HepG2 (cell line): Measurements from ENCODE around the gene SMARCA4. TPM values are rescaled to one million over a fixed set of nuclear protein-coding genes. Genes with fewer than 3 reads are reported as not detected.

Source experiments
- ATAC-seq: fragments of 200-7000 bp; cut with Tn5 transposase; 3 replicates; pipeline ENCODE4 v1.9.1; 2020; ENCODE audit warnings: mild to moderate bottlenecking, moderate library complexity
- BruUV-seq: library from RNA; stranded (reverse); fragments of 400-500 nt; replicated peaks from 2 replicates; lab custom pipeline; 2021; lab: Mats Ljungman, UMichigan
- CTCF ChIA-PET: fragments of 300-600 bp; formaldehyde crosslinking; extraction: SDS; loops from one replicate; lab custom pipeline; 2021; ENCODE audit warnings: low total read pairs, inconsistent platforms, low intra/inter-chr PET ratio; lab: Yijun Ruan, JAX
- POLR2A ChIA-PET: fragments of 350-600 bp; sonication (Branson Sonifier 250); formaldehyde crosslinking; loops from one replicate; lab custom pipeline; 2020; ENCODE audit warnings: antibody characterized with exemption, inconsistent platforms; lab: Yijun Ruan, JAX
- DNase-seq: peaks from one replicate; pipeline ENCODE4 v3.0.0-alpha.2; 2015; ENCODE audit warnings: low spot score
- FAIRE-seq: peaks from 3 replicates; lab custom pipeline; 2011; peaks lifted over from hg19 to GRCh38; lab: Jason Lieb, UNC
- H2AFZ ChIP-seq: one replicate; pipeline ENCODE4 v1.6.1; 2011; ENCODE audit warnings: low read length, inconsistent platforms
- H3K27ac ChIP-seq: fragments of 300-600 bp; 3 replicates; pipeline ENCODE4 v1.8.0; 2011; ENCODE audit warnings: mixed run types, mild to moderate bottlenecking, mixed read lengths, low read length, inconsistent platforms; ENCODE audit not compliant: insufficient read depth; ENCODE audit errors: extremely low read length
- H3K27me3 ChIP-seq, 2 experiments: fragments of 200-600 bp in 1 of 2; 2 replicates in 1 of 2; 3 replicates in 1 of 2; pipeline versions ENCODE4 v1.6.0 to v1.8.0; 2011; ENCODE audit warnings: low read length in 2 of 2, mild to moderate bottlenecking in 2 of 2, moderate library complexity in 2 of 2, inconsistent platforms in 1 of 2; ENCODE audit not compliant: insufficient read depth in 2 of 2, control insufficient read depth in 1 of 2
- H3K36me3 ChIP-seq, 2 experiments: fragments of 200-600 bp in 1 of 2; replicated peaks in 1 of 2; 2 replicates in 1 of 2; 3 replicates in 1 of 2; pipeline versions ENCODE4 v1.5.1 to v1.8.0; 2011; ENCODE audit warnings: low read length in 2 of 2, inconsistent platforms in 1 of 2; ENCODE audit not compliant: insufficient read depth in 2 of 2, control insufficient read depth in 1 of 2
- H3K4me1 ChIP-seq: 2 replicates; pipeline ENCODE4 v1.5.1; 2012; ENCODE audit warnings: low read length, inconsistent platforms; ENCODE audit not compliant: insufficient read depth
- H3K4me2 ChIP-seq: 2 replicates; pipeline ENCODE4 v1.6.0; 2011; ENCODE audit warnings: low read depth, low read length, inconsistent platforms
- H3K4me3 ChIP-seq, 3 experiments: fragments of 200-600 bp in 1 of 3; sonication (generic), shearing (Covaris generic) in 1 of 3; replicated peaks in 1 of 3; 2 replicates each; pipeline ENCODE4 v1.5.1; 2011 to 2016; ENCODE audit warnings: low read length in 3 of 3, inconsistent platforms in 2 of 3, low read depth in 2 of 3, mild to moderate bottlenecking in 2 of 3, control low read depth in 1 of 3, mixed read lengths in 1 of 3; ENCODE audit not compliant: insufficient read depth in 1 of 3
- H3K79me2 ChIP-seq: one replicate; pipeline ENCODE4 v1.6.1; 2011; ENCODE audit warnings: low read length, inconsistent platforms; ENCODE audit not compliant: insufficient read depth
- H3K9ac ChIP-seq: 2 replicates; pipeline ENCODE4 v1.6.0; 2011; ENCODE audit warnings: mild to moderate bottlenecking, low read depth, low read length, inconsistent platforms; ENCODE audit not compliant: insufficient read depth
- H3K9me3 ChIP-seq: 2 replicates; pipeline ENCODE4 v1.5.1; 2012; ENCODE audit warnings: mild to moderate bottlenecking, low read length
- H4K20me1 ChIP-seq: 2 replicates; pipeline ENCODE4 v1.6.0; 2011; ENCODE audit warnings: inconsistent platforms, mild to moderate bottlenecking, low read length, moderate library complexity; ENCODE audit not compliant: insufficient read depth
- CBX2 ChIP-seq, 2 experiments: fragments of 200-600 bp in 1 of 2; sonication (generic); formaldehyde crosslinking in 1 of 2; IDR thresholded peaks; 2 replicates each; pipeline versions ENCODE4 v1.7.0 to v1.8.1; 2018 to 2022; ENCODE audit warnings: low read depth in 2 of 2, low read length in 1 of 2, mild to moderate bottlenecking in 1 of 2, missing genetic modification reagents in 1 of 2
- DR1 ChIP-seq: sonication (generic); formaldehyde crosslinking; IDR thresholded peaks from 2 replicates; pipeline ENCODE4 v1.8.0; 2021; ENCODE audit warnings: mild to moderate bottlenecking, missing genetic modification reagents, inconsistent platforms
- ELK4 ChIP-seq: sonication (generic); formaldehyde crosslinking; IDR thresholded peaks from 2 replicates; pipeline ENCODE4 v1.9.0; 2021; ENCODE audit warnings: missing genetic modification reagents, borderline replicate concordance
- FOSL2 ChIP-seq: sonication (generic); formaldehyde crosslinking; IDR thresholded peaks from 2 replicates; pipeline ENCODE4 v1.4.0; 2020; ENCODE audit warnings: missing genetic modification reagents
- KDM1A ChIP-seq: IDR thresholded peaks from 2 replicates; pipeline ENCODE4 v1.6.1; 2016; ENCODE audit warnings: missing compliant biosample characterization
- MAFK ChIP-seq, 2 experiments: IDR thresholded peaks in 1 of 2; conservative IDR thresholded peaks in 1 of 2; 2 replicates each; pipeline ENCODE4 v1.6.1; 2011; ENCODE audit warnings: improper control_type of control experiment in 2 of 2, low read length in 2 of 2
- NBN ChIP-seq: fragments of 450-650 bp; conservative IDR thresholded peaks from 2 replicates; pipeline ENCODE4 v1.6.1; 2017
- PLRG1 ChIP-seq: fragments of 450-650 bp; conservative IDR thresholded peaks from 2 replicates; pipeline ENCODE4 v1.6.1; 2016
- RBM22 ChIP-seq: fragments of 200-400 bp; formaldehyde crosslinking; optimal IDR thresholded peaks from 2 replicates; pipeline ENCODE3; 2017; ENCODE audit warnings: mild to moderate bottlenecking, low read length, moderate library complexity
- SRSF4 ChIP-seq: fragments of 200-400 bp; formaldehyde crosslinking; IDR thresholded peaks from one replicate; pipeline ENCODE4 v1.6.1; 2018; ENCODE audit warnings: mild to moderate bottlenecking, low read depth, low read length, moderate library complexity; ENCODE audit not compliant: poor library complexity, severe bottlenecking
- ZNF713 ChIP-seq: sonication (generic); formaldehyde crosslinking; IDR thresholded peaks from 2 replicates; pipeline ENCODE4 v1.4.0; 2020; ENCODE audit warnings: mild to moderate bottlenecking, missing genetic modification reagents
- ZNF780A ChIP-seq: sonication (generic); formaldehyde crosslinking; IDR thresholded peaks from 2 replicates; pipeline ENCODE4 v1.8.0; 2022; ENCODE audit warnings: mild to moderate bottlenecking, missing genetic modification reagents, moderate library complexity
- ZNF878 ChIP-seq: sonication (generic); formaldehyde crosslinking; IDR thresholded peaks from 2 replicates; pipeline ENCODE4 v1.8.1; 2023; ENCODE audit warnings: mild to moderate bottlenecking, missing genetic modification reagents, moderate library complexity
- ZSCAN20 ChIP-seq: sonication (generic); formaldehyde crosslinking; IDR thresholded peaks from 2 replicates; pipeline ENCODE4 v1.4.0; 2020; ENCODE audit warnings: missing genetic modification reagents, mild to moderate bottlenecking, borderline replicate concordance
- WGBS: methylation state at CpG from one replicate; pipeline ENCODE4 v1.1.6; 2017; ENCODE audit warnings: low lambda C conversion rate; 5-methylcytosine and 5-hydroxymethylcytosine counted together
- in situ Hi-C: cut with HindIII; loops from 2 replicates; pipeline ENCODE4 v1.10.0; 2017; ENCODE audit warnings: low pct_unique_long_range_greater_than_20kb; ENCODE audit not compliant: extremely low pct_ligation_motif_present
- intact Hi-C: fragments of 100-400 bp; cut with micrococcal nuclease; formaldehyde crosslinking; loops from one replicate; pipeline ENCODE4 v1.10.0; 2022; ENCODE audit not compliant: unreplicated experiment
- polyA plus RNA-seq, 8 experiments: library from polyadenylated mRNA; depleted of rRNA in 3 of 8; stranded (reverse) in 7 of 8; unstranded in 1 of 8; fragments of >200 nt; fragmentation: Illumina TruSeq in 4 of 8; extraction: Trizol in 4 of 8; gene quantifications; 2 replicates each; pipeline versions ENCODE4 v1.2.1 to v1.2.3, GENCODE V29; 2011 to 2016; ENCODE audit warnings: low read depth in 4 of 8, missing spikeins in 1 of 8, mixed read lengths in 1 of 8; ENCODE audit not compliant: insufficient read depth in 1 of 8
- total RNA-seq, 5 experiments: library from RNA; depleted of rRNA; stranded (reverse); fragments of >200 nt; fragmentation: Illumina TruSeq; extraction: Trizol; gene quantifications; 2 replicates each; pipeline ENCODE4 v1.2.3, GENCODE V29; 2016; ENCODE audit warnings: low read depth in 1 of 5
- TF ChIP-seq, protein P1 (sequence below): sonication (generic); formaldehyde crosslinking; IDR thresholded peaks from 2 replicates; pipeline ENCODE4 v1.4.0; 2020; ENCODE audit warnings: mild to moderate bottlenecking, low read depth, missing genetic modification reagents
- TF ChIP-seq, protein P2 (sequence below): sonication (generic); formaldehyde crosslinking; IDR thresholded peaks from 2 replicates; pipeline ENCODE4 v1.8.0; 2022; ENCODE audit warnings: missing genetic modification reagents, low read depth, mild to moderate bottlenecking, borderline replicate concordance
- TF ChIP-seq, protein P3 (sequence below): sonication (generic); formaldehyde crosslinking; IDR thresholded peaks from 2 replicates; pipeline ENCODE4 v1.4.0; 2020; ENCODE audit warnings: missing genetic modification reagents, mild to moderate bottlenecking, borderline replicate concordance

The SMARCA4 gene
- total and polyA plus RNA-seq, 2 of the 13 experiments (the other 11 are each of a cell fraction or from before 2014, with no cell fraction given), result 25.4 to 45.9 TPM

DNA sequence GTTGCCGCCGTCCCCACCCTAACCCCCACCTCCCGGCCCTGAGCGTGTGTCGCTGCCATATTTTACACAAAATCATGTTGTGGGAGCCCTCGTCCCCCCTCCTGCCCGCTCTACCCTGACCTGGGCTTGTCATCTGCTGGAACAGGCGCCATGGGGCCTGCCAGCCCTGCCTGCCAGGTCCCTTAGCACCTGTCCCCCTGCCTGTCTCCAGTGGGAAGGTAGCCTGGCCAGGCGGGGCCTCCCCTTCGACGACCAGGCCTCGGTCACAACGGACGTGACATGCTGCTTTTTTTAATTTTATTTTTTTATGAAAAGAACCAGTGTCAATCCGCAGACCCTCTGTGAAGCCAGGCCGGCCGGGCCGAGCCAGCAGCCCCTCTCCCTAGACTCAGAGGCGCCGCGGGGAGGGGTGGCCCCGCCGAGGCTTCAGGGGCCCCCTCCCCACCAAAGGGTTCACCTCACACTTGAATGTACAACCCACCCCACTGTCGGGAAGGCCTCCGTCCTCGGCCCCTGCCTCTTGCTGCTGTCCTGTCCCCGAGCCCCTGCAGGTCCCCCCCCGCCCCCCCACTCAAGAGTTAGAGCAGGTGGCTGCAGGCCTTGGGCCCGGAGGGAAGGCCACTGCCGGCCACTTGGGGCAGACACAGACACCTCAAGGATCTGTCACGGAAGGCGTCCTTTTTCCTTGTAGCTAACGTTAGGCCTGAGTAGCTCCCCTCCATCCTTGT, 38.8 kb upstream of the SMARCA4 start:
- H3K79me2 ChIP-seq, result no peaks in the 10 kb centered on the region
- H2AFZ ChIP-seq, result no peak overlapping the region
- no peak overlapping the region for H3K4me2 ChIP-seq
- H3K27ac ChIP-seq, result no peak overlapping the region
- peaks cover 3% of the 10 kb centered on the region for H3K4me1 ChIP-seq
- no peak for DNase-seq
- H4K20me1 ChIP-seq, result no peaks in the 10 kb centered on the region
- peak; percentile 9; the same call in 2 of the 3 replicates for ATAC-seq
- H3K9me3 ChIP-seq, result no peaks in the 10 kb centered on the region
- FAIRE-seq, result no peak
- no peak overlapping the region for H3K4me3 ChIP-seq
- POLR2A ChIA-PET, result no interaction called here
- H3K27me3 ChIP-seq, result no peaks in the 10 kb centered on the region
- in situ Hi-C loops (no loop called here), intact Hi-C loops (loop anchor here (10.0 kb wide), 1 partner anchor 47 kb away; the partner anchor contains the start of gene CARM1)
- CTCF ChIA-PET, result no interaction called here
- TSS peak; percentile 34 for BruUV-seq
- H3K9ac ChIP-seq, result no peak overlapping the region
- H3K36me3 ChIP-seq, result peaks cover 30 to 40% of the 10 kb centered on the region in 2 experiments; a peak in 4 of 5 replicates
- 98% methylated on average over 33 of the region's 33 CpGs for WGBS
- no peak for TF ChIP-seq PLRG1
- no peak for TF ChIP-seq KDM1A (CRISPR knock-in tag)
- TF ChIP-seq, protein P1, sequence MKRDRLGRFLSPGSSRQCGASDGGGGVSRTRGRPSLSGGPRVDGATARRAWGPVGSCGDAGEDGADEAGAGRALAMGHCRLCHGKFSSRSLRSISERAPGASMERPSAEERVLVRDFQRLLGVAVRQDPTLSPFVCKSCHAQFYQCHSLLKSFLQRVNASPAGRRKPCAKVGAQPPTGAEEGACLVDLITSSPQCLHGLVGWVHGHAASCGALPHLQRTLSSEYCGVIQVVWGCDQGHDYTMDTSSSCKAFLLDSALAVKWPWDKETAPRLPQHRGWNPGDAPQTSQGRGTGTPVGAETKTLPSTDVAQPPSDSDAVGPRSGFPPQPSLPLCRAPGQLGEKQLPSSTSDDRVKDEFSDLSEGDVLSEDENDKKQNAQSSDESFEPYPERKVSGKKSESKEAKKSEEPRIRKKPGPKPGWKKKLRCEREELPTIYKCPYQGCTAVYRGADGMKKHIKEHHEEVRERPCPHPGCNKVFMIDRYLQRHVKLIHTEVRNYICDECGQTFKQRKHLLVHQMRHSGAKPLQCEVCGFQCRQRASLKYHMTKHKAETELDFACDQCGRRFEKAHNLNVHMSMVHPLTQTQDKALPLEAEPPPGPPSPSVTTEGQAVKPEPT (CRISPR knock-in tag), result no peak
- no peak for TF ChIP-seq SRSF4
- no peak for TF ChIP-seq CBX2 (IDR thresholded peaks at IDR 0.05; ENCODE audit: low read depth, low read length)
- no peak for TF ChIP-seq CBX2 (CRISPR knock-in tag; IDR thresholded peaks at IDR 0.05; ENCODE audit: low read depth)
- no peak for TF ChIP-seq ZNF713
- TF ChIP-seq MAFK (conservative IDR thresholded peaks at IDR 0.05 in 1 of 2, IDR thresholded peaks at IDR 0.05 in 1 of 2; ENCODE audit: low read length in 2 of 2), result no peak
- no peak for TF ChIP-seq ZNF780A (CRISPR knock-in tag)
- no peak for TF ChIP-seq DR1 (CRISPR knock-in tag)
- no peak for TF ChIP-seq ZNF878 (CRISPR knock-in tag)
- no peak for TF ChIP-seq FOSL2 (CRISPR knock-in tag)
- TF ChIP-seq, protein P2, sequence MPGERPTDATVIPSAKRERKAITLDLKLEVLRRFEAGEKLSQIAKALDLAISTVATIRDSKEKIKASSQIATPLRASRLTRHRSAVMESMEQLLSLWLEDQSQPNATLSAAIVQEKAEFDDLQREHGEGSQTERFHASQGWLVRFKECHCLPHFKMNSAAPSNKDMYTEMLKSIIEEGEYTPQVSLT (CRISPR knock-in tag), result no peak
- no peak for TF ChIP-seq ELK4 (CRISPR knock-in tag)
- TF ChIP-seq NBN, result no peak
- TF ChIP-seq ZSCAN20, result no peak
- peak; percentile 80 for TF ChIP-seq RBM22
- TF ChIP-seq, protein P3, sequence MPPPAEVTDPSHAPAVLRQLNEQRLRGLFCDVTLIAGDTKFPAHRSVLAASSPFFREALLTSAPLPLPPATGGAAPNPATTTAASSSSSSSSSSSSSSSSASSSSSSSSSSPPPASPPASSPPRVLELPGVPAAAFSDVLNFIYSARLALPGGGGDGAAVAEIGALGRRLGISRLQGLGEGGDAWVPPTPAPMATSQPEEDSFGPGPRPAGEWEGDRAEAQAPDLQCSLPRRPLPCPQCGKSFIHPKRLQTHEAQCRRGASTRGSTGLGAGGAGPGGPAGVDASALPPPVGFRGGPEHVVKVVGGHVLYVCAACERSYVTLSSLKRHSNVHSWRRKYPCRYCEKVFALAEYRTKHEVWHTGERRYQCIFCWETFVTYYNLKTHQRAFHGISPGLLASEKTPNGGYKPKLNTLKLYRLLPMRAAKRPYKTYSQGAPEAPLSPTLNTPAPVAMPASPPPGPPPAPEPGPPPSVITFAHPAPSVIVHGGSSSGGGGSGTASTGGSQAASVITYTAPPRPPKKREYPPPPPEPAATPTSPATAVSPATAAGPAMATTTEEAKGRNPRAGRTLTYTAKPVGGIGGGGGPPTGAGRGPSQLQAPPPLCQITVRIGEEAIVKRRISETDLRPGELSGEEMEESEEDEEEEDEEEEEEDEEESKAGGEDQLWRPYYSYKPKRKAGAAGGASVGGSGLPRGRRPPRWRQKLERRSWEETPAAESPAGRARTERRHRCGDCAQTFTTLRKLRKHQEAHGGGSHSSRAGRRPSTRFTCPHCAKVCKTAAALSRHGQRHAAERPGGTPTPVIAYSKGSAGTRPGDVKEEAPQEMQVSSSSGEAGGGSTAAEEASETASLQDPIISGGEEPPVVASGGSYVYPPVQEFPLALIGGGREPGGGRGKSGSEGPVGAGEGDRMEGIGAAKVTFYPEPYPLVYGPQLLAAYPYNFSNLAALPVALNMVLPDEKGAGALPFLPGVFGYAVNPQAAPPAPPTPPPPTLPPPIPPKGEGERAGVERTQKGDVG (CRISPR knock-in tag), result no peak
